Activated CD4-positive, alpha-beta T cell treated with anti-CD3 and anti-CD28 coated beads, Interleukin-2, Interleukin-4, amounts not matched to agents 100 ng/mL and 50 ng/mL, durations not matched to agents 16 hours and 8 hours (primary cell): ENCODE data around the gene PERM1.
"Not testable (repeated sequence)": the region's sequence is repeated elsewhere in the genome, so short reads cannot be mapped to it uniquely, and the experiment has no call there.

Experiments
- DNase-seq: peaks from one replicate; pipeline ENCODE4 v3.0.0-alpha.2; 2020; ENCODE audit warnings: low spot score

PERM1 gene

GRCh38 chr1:978069-978834 lies 3.6 kb downstream of the PERM1 start:
- DNase-seq, result no peak

DNA sequence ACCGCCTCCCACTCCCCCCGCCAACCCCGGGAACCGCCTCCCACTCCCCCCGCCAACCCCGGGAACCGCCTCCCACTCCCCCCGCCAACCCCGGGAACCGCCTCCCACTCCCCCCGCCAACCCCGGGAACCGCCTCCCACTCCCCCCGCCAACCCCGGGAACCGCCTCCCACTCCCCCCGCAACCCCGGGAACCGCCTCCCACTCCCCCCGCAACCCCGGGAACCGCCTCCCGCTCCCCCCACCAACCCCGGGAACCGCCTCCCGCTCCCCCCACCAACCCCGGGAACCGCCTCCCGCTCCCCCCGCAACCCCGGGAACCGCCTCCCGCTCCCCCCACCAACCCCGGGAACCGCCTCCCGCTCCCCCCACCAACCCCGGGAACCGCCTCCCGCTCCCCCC lies 5.1 kb downstream of the PERM1 start:
- DNase-seq, result not testable (repeated sequence)

DNA sequence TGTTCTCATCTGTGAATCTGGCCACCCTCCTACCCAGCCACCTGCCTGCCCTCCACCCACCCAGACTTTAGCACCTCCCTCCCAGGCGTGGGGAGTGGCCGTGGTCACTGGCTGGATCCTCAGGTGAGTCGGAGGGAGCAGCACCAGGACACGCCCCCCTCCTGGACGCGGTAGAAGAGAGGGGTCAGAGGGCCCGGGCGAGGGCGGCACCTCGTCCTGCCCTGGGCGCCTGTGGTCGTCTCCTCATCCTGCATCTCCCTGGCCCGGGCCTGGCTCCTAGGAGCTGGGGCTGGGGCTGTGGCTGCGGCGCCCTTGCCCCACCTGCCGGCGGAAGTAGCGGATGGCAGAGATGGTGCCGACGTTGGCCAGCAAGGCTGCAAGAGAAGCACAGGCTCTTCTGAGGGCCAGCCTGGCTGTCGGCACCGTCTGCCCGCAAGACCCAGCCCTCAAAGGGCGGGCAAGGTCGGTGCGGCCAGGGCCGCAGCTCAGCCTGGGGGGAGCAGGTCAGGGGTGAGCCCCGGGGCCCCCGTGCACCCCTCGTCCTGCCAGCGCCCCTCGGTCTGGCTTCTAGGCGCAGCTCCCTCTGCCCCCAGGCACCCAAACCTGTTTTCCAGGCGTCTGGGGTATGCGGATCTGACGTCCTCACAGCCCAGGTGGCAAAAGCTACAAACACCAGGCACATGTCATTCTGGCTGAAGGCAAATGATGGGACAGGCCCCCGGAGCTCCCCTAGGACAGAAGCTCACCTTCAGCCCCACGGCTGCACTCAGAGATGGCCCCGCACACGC lies 5.8 kb downstream of the PERM1 start:
- DNase-seq, result peak; percentile 44

DNA sequence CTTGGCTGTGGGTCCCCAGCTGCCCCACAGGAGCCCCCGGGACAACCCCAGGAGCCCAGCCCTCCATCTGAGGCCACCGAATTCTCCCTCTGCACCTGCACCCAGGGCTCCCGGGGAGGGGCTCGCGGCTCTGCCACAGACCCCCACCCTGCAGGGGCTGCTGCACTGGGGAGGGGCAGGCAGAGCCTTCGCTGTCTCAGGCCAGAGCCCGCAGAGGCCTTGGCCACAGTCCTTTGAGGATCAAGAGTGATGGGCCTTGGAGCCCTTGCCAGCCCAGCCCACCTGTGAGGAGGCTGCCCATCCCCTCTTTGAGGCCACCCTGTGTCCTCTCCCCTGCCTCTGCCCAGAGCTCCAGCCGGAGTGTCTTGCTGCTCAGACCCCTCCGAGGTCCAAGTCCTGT lies 6.5 kb downstream of the PERM1 start:
- DNase-seq, result no peak

GRCh38 chr1:974687-975328 lies 7.1 kb downstream of the PERM1 start:
- DNase-seq, result no peak

DNA sequence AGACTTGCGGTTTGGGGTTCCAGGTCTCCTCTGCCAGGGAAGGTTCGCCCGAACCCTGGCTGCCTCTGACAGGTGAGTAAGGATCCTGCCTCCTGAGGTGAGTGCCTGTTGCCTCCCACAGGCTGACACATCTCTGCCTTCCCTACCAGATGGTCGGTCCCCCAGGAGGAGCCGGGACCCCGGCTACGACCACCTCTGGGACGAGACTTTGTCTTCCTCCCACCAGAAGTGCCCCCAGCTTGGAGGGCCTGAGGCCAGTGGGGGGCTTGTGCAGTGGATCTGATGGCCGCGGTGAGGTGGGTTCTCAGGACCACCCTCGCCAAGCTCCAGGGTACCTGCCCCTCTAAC lies 7.6 kb downstream of the PERM1 start:
- no peak for DNase-seq

DNA sequence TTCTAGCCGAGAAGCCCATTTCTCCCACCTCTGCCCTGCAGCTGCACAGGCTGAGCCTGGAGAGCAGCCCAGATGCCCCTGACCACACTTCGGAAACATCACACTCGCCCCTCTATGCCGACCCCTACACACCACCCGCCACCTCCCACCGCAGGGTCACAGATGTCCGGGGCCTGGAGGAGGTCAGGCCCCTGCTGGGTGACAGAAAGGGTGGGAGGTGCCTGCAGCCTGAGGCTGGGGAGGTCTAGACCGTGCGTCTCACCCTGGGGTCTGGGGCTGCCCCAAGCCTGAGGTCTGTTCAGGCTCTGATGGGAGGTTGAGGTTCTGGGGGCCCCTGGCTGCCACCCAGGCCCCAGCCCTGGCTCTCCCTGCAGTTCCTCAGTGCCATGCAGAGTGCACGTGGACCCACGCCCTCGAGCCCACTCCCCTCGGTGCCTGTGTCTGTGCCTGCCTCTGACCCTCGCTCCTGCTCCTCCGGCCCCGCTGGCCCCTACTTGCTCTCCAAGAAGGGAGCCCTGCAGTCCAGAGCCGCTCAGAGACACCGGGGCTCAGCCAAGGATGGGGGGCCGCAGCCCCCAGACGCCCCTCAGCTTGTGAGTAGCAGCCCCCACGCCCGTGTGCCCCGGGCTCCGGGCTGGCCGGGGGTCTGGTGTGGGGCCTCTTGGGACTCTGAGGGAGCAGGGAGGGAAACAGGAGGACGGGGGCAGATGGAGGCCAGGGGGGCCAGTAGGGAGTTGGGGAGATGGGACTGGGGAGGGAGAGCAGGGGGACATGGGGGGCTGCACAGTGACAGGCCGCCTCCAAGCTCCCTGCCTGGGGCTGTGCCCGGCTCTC lies 8.2 kb downstream of the PERM1 start:
- no peak for DNase-seq

GRCh38 chr1:972726-973458 lies 9.0 kb downstream of the PERM1 start:
- DNase-seq, result no peak

- no peak for DNase-seq
Observed at GRCh38 chr1:971751-972506, 10.0 kb downstream of the PERM1 start.

- no peak for DNase-seq
Observed at GRCh38 chr1:970973-971730, 10.7 kb downstream of the PERM1 start.

- DNase-seq, result no peak
Observed at GRCh38 chr1:970242-970972, 11.5 kb downstream of the PERM1 start.

DNA sequence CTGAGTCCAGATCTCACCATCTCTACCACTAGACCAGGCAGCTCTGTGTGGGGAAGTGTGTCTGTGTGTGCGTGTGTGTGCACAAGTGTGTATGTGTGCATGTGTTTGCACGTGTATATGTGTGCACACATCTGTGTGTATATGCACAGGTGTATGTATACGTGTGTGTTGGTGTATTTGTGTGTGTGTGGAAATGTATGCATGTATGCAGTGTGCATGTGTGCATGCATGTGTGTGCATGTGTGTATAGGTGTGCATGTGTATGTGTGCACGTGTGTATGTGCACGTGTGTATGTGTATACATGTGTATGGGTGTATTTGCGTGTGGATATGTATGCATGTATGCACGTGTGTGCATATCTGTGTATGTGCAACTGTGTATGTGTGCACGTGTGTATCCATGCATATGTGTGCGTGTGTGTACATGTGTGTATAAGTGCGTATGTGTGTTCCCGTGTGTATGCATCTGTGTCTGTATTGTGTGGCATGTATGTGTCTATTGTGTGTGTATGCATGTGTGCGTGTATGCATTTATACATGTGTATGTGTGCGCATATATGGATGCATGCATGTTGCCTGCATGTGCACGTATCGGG lies 12.5 kb downstream of the PERM1 start:
- no peak for DNase-seq

GRCh38 chr1:967466-968343 lies 14.2 kb downstream of the PERM1 start:
- DNase-seq, result no peak

DNA sequence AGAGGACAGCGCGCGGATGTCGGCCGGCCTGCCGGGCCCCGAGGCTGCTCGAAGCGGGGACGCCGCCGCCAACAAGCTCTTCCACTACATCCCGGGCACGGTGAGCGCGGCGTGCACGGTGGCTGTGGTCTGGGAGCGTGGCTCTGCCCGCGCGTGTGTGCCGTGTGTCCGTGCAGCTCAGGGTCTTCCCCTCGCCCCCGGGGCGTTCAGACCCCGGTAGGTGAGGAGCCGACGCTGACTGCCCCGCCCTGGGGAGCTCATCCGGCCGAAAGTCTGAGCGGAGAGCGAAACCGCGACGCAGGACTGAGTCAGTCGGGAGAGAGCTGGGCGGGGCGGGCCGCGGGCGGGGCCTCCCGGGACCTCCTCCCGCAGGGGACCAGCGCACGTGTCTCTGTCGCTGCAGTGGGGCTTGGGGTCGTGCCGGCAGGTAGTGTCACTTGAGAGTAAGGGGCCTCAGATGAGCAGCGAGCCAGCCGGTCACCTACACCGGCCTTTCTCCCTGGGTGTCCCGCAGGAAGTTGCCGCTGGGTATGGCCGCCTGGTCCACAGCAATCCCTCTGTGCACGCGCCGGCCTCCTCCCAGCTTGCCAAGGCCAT lies 15.1 kb downstream of the PERM1 start:
- peak; percentile 85 for DNase-seq

- DNase-seq, result no peak
Observed at GRCh38 chr1:966135-966703, 15.7 kb downstream of the PERM1 start, which contains the start of gene PLEKHN1. PLEKHN1 (plus strand) TSS chr1:966482; CDS start chr1:966532, 50 bp downstream.

GRCh38 chr1:965526-966134 lies 16.3 kb downstream of the PERM1 start:
- no peak for DNase-seq
